ENCODE data around the gene ALG10. TPM values are rescaled to one million over a fixed set of nuclear protein-coding genes. Genes with fewer than 3 reads are reported as not detected.
"Not testable (repeated sequence)": the region's sequence is repeated elsewhere in the genome, so short reads cannot be mapped to it uniquely, and the experiment has no call there.

Gene ALG10, protein sequence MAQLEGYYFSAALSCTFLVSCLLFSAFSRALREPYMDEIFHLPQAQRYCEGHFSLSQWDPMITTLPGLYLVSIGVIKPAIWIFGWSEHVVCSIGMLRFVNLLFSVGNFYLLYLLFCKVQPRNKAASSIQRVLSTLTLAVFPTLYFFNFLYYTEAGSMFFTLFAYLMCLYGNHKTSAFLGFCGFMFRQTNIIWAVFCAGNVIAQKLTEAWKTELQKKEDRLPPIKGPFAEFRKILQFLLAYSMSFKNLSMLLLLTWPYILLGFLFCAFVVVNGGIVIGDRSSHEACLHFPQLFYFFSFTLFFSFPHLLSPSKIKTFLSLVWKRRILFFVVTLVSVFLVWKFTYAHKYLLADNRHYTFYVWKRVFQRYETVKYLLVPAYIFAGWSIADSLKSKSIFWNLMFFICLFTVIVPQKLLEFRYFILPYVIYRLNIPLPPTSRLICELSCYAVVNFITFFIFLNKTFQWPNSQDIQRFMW
- total RNA-seq (2014; rRNA removed; shearing (Covaris generic)) = 9.2 and 13.1 TPM in 2 replicates
- 4.5 and 6.0 TPM in 2 replicates for polyA plus RNA-seq (2014; cell fraction: nucleus; rRNA removed)

DNA sequence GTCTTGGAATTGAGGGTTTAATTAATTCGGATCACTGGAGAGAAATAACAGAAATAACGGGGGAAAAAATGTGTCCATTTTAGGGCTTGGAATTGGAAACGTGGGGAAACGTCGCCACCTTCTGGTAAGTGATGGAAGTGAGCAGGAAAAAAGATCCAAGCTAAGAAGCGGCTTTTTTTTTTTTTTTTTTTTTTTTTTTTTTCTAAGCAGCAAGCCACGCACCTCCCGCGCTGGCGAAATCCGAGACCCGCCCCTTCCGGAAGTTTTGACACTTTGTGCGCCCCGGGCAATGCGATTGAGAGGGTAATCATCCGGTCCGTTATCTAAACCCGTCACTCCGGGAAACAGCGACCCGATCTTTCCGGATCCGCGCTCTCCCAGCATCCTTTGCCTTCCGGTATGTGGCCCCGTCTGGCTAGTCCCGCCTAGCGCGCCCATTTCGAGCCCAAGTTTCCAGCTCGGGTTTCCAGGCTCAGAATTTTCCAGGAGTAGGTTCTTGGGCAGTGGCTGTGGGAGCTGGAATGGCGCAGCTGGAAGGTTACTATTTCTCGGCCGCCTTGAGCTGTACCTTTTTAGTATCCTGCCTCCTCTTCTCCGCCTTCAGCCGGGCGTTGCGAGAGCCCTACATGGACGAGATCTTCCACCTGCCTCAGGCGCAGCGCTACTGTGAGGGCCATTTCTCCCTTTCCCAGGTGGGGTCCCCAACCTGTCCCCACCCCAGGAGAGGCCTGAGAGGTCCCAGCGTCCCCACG lies at the start of gene ALG10:
Gene ALG10, plus strand, starts transcription at position 418 of the 752 bp plus-strand sequence. Its CDS starts 104 bp downstream, at position 522.
- peak; percentile 96 for DNase-seq (ENCODE audit: extremely low read depth, low read depth)

DNA sequence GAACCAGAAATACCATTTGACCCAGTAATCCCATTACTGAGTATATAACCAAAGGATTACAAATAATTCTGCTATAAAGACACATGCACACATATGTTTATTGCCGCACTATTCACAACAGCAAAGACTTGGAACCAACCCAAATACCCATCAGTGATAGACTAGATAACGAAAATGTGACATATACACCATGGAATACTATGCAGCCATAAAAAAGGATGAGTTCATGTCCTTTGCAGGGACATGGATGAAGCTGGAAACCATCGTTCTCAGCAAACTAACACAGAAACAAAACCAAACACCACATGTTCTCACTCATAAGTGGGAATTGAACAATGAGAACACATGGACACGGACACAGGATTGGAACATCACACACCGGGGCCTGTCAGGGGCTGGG lies 49.4 kb upstream of the ALG10 start:
- not testable (repeated sequence) for DNase-seq (ENCODE audit: extremely low read depth, low read depth)

DNA sequence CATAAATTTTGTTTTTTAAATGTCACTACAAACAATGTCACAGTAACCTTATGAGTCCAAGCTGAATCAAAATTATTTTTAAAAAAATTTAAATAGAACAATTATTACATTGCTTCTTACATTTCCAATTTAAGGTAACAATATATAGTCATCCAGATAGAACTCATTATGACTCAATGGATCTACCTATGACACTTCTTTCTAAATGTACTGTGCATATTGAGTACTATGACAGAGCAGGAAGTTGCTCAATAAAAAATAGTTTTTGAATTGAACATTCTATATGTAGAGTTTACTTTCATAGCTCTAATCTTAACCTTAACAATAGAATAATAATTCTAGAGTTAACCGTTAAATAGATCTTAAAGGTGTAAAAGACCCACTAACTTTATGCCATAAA lies 44.4 kb upstream of the ALG10 start:
- DNase-seq (ENCODE audit: extremely low read depth, low read depth) = no peak

DNA sequence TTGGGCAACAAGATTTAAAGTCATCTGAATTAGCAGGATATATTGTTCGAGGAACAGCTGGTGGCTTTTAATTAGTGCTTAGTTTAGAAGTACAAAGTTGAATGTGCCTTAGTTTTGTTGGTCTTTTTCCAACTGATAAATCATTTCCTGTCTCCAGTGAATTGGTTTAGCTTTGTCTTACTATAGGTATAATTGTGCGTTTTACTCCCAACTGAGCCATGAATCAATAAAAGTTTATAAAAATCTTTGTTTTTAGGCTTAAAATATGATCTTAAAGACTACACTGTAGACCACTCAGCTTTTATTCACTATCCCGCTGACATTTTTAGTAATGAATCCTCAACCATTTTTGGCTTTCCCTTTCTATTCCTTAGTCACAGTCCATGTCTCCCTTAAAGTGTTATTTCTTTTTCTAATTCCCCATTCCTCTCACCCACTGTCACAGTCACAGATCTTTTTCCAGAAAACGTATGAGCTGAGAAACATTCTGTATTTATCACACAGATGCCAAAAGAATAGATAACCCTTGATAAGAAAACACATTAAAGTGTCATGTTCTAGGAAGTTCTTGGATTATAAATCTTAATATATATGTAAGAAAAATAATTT lies 34.0 kb upstream of the ALG10 start:
- no peak for DNase-seq (ENCODE audit: extremely low read depth, low read depth)

DNA sequence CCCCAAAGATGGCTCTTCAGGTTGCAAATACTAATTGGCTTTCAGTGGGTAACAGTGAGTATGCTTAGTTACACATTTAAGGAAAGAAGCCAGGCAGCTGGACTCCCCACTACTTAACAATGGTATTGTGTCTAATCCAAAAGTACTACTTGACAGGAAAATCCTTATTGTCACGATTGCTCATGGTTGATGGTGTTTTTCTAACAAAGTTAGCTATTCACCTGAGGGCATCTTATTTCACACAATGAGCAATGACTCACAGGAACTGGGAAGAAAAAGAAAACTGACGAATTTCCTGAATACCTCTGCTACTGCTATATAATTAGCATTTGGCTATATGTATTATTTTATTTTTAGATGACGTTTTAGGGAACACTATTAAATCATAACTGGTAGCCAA lies 33.4 kb upstream of the ALG10 start:
- no peak for DNase-seq (ENCODE audit: extremely low read depth, low read depth)

DNA sequence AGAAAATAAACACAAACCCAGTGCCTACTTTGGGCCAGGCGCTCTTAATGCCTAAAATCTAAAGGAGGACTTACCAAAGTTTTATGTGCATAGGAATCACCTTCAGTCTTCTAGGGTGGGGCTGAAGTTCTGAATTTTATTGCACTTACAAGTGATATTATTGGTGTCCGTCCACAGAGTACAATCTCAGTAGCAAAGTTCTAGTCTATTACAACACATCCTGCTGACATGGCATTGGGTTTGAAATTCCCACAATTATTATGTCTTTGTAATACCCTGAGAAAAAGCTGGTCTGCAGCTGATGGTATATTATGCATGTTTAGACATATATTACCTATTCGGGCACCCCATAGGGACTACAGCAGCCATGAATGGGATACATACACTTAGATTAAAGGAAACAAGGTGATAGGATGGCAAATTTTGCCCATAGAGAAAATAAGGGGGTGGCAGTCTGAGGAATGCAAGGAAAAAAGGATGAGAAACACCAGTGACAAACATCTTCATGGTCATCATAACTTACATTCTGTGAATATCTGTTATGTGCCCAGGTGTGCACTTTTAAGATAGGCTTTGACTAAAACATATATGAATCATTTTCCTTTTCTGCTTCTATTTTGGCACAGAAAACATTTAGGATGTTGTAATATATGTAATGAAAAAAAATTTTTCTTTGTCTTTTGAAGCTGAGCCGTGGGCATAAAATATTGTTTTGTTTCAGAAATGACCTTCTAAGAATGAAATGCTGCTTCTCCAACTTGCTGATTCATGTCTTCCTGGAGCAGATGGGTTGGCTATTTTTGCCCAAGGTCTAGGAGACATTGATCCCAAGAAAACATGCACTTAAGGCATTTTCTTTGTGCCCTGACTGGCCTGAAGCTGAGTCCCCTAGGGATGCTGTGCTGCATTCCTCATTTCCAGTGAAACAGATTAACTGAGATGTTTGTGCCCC lies 27.2 kb upstream of the ALG10 start:
- DNase-seq (ENCODE audit: extremely low read depth, low read depth) = no peak

DNA sequence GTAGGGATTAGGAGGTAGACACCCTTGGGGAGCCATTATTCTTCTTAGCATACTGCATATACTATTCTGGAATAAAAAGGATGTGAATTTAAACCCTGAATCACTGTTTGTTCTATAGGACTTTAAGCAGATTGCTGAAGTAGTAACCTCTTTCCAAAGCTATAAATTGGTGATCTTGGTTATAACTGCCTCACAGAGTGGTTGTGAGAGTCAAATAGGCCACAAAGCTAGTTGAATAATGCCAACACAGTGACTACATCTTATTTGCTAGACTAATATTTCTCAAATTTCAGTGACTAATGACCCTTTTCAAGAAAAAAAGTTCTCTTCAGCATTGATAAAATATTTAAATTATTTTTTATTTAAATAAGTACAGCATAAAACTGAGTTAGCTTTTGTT lies 13.5 kb upstream of the ALG10 start:
- DNase-seq (ENCODE audit: extremely low read depth, low read depth) = not testable (repeated sequence)

DNA sequence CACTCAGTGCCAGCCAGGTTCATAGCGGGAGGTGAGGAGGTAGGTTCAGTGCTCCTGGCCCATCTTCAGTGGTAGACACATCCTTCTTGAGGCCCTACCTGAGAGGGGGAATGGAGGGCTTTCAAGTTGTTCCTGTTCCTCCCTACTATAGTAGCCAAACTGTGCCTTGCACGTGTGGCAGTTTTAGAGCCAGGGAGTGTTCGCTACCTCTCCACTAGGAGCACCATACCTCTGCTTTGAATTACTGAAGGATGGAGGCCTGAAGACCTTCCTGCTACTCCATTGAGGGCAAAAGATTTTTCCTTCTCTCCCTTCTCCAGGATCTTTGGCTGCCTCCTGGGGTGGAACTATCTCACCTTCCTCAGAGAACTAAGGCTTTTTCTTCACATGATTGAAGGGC lies 5.9 kb upstream of the ALG10 start:
- DNase-seq (ENCODE audit: extremely low read depth, low read depth) = no peak

DNA sequence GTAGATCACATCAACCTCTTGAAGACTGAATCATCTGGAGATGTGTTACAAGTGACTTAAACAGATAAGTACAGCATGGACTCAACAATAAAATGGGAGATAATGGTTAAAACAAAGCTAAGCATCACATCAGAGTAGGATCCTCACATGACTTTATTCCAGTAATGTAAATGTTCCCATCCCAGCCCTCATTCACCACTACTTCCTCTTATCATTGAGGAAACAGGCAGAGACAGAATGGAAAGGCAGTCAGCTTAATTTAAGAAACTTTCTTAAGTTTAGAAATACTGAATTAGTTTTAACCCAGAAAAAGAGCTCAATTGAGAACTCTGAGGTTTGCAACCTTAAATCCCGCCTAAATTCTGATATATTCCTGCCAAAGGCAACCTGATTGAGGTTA lies 1.2 kb upstream of the ALG10 start:
- DNase-seq (ENCODE audit: extremely low read depth, low read depth) = no peak

DNA sequence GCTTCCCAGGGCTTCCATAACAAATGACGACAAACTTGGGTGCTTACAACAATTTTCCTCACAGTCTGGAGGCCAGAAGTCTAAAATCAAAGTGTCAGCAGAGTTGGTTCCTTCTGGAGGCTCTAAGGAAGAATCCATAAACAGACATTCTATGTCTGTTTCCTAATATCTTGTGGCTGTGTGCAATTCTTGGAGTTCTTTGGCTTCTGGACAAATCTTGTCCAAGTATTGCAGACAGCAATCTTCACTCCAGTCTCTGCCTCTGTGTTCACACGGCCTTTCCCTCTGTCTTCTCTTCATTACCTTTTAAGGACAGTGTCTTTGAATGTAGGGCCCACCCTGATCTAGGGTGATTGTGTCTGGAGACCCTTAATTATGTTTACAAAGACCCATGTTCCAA lies 5.4 kb downstream of the ALG10 start:
- DNase-seq (ENCODE audit: extremely low read depth, low read depth) = not testable (repeated sequence)

DNA sequence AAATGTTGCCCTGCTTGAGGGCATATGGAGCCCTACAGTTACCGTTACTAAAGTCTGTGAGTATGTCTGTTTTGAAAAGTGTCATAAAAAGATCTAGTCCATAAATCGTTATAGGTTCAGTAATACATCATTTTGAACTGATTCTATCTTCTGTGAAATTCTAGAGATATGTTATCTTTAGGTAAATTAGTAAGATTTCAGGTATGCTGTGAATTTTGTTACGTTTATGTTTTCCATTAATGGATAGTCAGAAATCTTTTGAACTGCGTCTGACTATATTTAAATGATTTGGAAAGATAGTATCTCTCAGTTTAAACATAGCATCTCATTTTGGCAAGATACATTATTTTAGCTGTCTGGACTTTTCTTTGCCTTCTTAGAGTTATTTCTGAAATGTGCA lies 8.3 kb downstream of the ALG10 start:
- no peak for DNase-seq (ENCODE audit: extremely low read depth, low read depth)

DNA sequence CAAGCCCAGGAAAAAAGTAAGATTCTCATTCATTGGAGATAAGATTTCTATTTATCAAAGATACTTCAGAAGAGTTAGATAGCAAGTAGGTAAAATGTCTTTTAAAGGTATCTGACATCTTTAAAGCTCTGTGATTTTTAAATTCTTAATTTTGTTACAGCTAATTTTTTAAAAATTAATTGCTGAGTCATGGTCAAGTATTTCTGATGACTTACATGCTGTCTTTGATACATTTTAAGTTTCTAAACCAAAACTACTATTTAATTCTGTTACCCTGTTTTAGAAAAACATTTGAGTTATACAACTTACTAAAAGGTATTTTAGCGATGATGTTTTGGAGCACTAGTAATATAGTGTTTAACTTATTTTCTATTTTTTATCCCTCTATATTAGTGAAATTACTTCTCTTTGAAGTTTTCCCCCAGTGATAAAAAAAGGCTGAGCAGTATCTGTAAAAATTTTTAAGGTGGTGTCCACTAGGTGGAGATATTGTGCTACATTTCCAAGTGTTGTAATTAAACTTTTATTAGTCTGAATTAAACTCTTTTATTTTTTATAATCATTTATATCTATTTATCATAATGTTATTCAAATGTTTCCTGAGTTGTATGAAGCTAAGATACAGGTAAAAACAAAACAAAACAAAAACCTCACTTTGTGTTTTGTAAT lies 11.5 kb downstream of the ALG10 start:
- DNase-seq (ENCODE audit: extremely low read depth, low read depth) = no peak

DNA sequence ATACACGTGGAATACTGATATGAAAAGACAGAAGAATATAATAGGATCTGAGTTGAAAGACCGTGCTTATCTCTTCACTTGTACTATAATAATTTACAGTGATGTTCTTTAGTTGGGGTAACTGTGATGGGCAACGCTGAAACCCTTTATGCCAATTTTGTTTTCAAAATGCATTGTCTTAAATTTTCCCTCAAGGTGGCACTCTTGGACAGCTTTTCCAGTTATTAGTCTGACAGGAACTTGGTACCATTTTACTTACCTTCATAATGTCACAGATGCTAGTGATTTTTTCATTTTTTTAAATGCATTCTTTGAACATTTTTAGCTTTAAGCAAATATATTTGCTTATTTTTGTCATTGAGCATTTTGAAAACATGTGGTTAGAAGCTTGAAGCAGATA lies 16.1 kb downstream of the ALG10 start:
- peak; percentile 18 for DNase-seq (ENCODE audit: extremely low read depth, low read depth)

DNA sequence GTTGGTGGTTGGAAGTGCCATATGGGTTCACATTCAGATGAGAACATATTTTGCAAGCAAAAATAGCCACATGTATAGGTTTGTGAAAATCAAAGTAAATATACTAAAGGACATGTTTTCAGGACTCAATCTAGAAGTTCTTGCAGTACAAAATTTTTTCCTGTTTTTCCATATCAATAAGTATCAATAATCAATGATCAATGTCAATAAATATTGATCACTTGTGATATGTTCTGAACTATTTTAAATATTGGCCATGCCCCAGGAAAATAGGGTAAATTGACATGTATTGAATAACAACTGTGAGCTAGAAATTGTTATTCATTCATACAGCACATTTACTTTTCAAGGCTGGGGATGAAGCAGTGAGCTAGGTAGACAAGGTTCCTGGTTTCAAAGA lies 24.3 kb downstream of the ALG10 start:
- no peak for DNase-seq (ENCODE audit: extremely low read depth, low read depth)

DNA sequence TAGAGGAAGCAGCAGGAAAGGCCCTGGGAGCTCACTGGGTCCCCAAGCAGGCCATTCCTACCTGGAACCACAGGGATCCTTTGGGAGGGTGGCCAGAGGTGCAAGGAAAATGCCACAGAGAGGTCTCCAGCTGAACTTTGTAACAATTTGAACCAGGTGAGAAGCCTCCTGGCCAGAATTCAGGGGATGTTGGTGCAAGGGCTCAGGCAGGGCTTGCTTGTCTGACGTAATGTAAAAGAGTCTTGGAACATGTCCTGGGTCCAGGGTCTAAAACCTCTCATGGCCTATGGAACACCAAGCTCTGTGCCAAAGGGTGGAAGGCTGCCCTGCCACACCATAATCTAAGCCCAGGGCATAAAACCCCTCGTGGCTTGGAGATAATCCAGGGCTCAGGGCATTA lies 25.6 kb downstream of the ALG10 start:
- DNase-seq (ENCODE audit: extremely low read depth, low read depth) = not testable (repeated sequence)

DNA sequence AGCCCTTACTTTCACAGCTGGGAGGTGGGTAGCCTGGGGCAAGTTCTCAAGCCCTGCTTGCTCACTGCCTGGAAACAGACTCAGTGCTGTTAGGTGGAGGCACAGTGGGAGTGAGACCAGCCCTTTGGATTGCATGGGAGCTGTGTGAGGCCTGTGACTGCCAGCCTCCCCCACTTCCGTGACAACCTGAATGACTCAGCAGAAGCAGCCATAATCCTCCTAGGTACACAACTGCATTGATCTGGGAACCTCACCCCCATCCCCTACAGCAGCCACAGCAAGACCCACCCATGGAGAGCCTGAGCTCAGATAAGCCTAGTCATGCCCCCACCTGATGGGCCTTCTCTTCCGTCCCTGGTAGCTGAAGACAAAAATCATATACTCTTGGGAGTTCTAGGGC lies 26.4 kb downstream of the ALG10 start:
- DNase-seq (ENCODE audit: extremely low read depth, low read depth) = no peak

DNA sequence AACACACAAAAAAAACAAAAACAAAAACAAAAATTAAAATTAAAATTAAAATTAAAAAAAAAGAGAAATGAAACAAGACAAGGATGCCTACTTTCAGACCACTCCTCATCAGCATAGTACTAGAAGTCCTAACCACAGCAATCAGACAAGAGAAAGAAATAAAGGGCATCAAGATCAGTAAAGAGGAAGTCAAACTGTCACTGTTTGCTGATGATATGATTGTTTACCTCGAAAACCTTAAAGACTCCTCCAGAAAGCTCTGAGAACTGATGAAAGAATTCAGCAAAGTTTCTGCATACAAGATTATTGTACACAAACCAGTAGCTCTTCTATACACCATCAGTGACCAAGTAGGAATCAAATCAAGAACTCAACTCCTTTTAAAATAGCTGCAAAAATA lies 29.2 kb downstream of the ALG10 start:
- DNase-seq (ENCODE audit: extremely low read depth, low read depth) = no peak

DNA sequence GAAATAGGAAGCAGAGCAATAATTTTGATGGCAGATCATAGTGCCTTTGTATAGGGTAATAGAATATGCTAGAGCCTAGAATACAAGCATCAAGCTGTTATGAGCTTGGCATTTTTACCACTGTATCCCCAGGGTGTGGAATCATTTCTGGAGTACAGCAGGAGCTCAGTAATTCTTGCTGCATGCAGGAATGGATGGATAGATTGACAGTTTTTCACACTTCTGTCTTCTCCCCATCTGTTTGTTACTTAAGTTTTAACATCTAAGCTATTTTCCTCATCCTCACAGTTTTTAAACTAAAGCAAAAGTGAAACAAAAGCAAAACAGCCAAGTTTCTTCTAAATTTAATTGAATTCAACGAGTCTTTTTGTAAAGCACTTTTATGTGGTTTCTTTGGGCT lies 32.6 kb downstream of the ALG10 start:
- no peak for DNase-seq (ENCODE audit: extremely low read depth, low read depth)

Data from NCI-H460 (cell line).